Adipose tissue (tissue), 3 donors: ENCODE results near the gene TRABD2A. TPM values are rescaled to one million over a fixed set of nuclear protein-coding genes. Genes with fewer than 3 reads are reported as not detected.
"Not testable (repeated sequence)": the region's sequence is repeated elsewhere in the genome, so short reads cannot be mapped to it uniquely, and the experiment has no call there.

Experiments used
- H3K27ac ChIP-seq: one replicate; pipeline ENCODE4 v1.5.1; 2013; ENCODE audit warnings: low read depth, low read length
- WGBS, 3 donors: extraction: QIAGEN DNeasy Blood & Tissue Kit; methylation state at CpG; one replicate each; pipeline ENCODE4 v1.1.7; 2013; 5-methylcytosine and 5-hydroxymethylcytosine counted together
- polyA plus RNA-seq, 3 donors: library from polyadenylated mRNA; stranded (reverse); fragments of 200-250 nt; gene quantifications; one replicate each; pipeline ENCODE4 v1.2.3, GENCODE V29; 2013
- donor health status: healthy with polysubstance abuse.
- donor health status: Bipolar disorder and iron deficiency.
- donor health status: healthy.

The TRABD2A gene
- polyA plus RNA-seq, 3 donors = 0.78 to 2.8 (median 1.1) TPM

DNA sequence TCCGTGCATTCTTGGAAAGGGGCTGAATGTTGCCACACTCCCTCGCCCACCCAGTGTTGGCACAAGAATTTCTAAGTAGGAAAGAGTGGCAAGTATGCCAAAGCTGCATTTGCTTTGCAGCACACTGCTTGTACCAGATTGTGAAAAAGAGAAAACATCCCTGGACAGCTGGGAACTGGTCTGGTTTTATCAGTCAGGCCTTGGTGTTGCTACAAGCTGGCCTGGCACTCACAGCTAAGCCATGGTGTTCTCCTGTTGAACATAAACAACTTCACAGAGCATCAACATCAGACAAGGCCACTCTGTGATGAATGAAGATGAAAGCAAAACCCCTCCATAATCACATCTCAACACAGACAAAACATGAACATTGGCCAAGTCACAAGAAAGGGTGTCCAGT, 4.2 kb upstream of the TRABD2A start:
- no peak overlapping the region for H3K27ac ChIP-seq
- 79 to 92% (median 88%) methylated on average over 2 of the region's 2 CpGs for WGBS, 3 donors

- no peak overlapping the region for H3K27ac ChIP-seq
These were observed 3.6 kb upstream of the TRABD2A start for GRCh38 chr2:84884449-84884848.

- no peak overlapping the region for H3K27ac ChIP-seq
- WGBS, 3 donors = 86 to 94% (median 93%) methylated on average over 4 of the region's 4 CpGs
These were observed 2.1 kb upstream of the TRABD2A start for GRCh38 chr2:84882775-84883550.

DNA sequence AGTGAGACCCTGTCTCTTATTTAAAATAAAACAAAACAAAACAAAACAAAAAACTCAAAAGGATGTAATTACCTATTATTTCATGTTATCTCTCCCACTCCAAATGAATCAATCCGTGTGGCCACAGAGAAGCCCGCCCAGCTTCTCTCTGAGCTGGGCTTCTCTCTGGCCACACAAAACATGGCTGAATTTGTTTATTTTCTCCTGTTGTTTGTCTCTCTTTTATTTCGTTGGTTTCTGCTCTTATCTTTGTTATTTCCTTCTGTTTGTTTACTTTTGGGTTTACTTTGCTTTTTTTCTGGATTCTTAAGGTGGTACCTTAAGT, 1.5 kb upstream of the TRABD2A start:
- 54 to 58% (median 57%) methylated on average over 3 of the region's 3 CpGs for WGBS, 3 donors
- H3K27ac ChIP-seq = no peak overlapping the region

- WGBS, 3 donors = 1% methylated on average over 29 of the region's 29 CpGs
- H3K27ac ChIP-seq = no peak overlapping the region
These were observed 913 bp upstream of the TRABD2A start for GRCh38 chr2:84881581-84882413.

- WGBS, 3 donors = 0 to 2% (median 1%) methylated on average over 8 of the region's 8 CpGs
- no peak overlapping the region for H3K27ac ChIP-seq
These were observed 564 bp downstream of the TRABD2A start for GRCh38 chr2:84880395-84880644.

DNA sequence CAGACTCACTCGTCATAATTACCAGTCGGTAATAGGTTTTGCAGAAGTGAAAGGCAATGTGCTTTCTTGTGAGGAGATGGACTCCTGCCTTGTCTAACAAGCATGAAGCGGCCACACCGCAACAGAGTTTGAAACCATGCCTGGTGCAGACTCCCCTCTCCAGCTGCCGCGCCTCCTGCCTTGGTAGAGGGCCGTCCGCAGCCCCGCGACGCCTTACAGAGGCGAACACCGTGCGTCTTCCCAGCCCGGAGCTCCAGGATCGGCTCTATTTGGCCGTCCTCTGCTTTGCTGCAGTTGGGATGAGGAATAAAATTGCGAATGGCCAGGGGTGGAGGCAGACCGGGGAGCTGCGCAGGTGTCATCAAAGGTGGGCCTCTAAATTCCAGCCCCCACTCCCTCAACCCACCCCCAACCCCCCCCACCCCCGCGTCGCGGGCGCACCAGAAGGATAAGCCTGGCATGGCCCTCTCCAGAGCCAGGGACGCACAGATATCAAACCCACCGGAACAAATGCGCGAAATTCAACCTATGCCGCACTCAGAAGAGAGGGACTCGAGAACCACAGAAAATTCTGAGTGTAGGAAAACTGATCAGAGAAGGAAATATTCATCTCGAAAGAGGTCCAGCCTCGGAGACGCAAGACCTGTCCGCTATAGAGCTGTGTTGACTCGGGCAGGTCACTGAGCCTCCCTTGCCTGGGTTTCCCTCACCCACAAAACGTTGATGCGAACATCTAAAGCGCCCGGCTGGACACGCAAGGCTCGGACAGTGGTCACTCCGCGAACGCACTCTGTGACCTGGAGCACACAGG, 1.1 kb downstream of the TRABD2A start:
- H3K27ac ChIP-seq = no peak overlapping the region
- 7 to 13% (median 8%) methylated on average over 45 of the region's 45 CpGs for WGBS, 3 donors

GRCh38 chr2:84878896-84879583, 1.8 kb downstream of the TRABD2A start:
- 74 to 78% (median 78%) methylated on average over 7 of the region's 7 CpGs for WGBS, 3 donors
- no peak overlapping the region for H3K27ac ChIP-seq

GRCh38 chr2:84878459-84878858, 2.4 kb downstream of the TRABD2A start:
- H3K27ac ChIP-seq = no peak overlapping the region
- 70 to 92% (median 75%) methylated on average over 1 of the region's 1 CpG for WGBS, 3 donors

GRCh38 chr2:84876369-84876768, 4.5 kb downstream of the TRABD2A start:
- 81 to 94% (median 92%) methylated on average over 3 of the region's 3 CpGs for WGBS, 3 donors
- no peak overlapping the region for H3K27ac ChIP-seq

DNA sequence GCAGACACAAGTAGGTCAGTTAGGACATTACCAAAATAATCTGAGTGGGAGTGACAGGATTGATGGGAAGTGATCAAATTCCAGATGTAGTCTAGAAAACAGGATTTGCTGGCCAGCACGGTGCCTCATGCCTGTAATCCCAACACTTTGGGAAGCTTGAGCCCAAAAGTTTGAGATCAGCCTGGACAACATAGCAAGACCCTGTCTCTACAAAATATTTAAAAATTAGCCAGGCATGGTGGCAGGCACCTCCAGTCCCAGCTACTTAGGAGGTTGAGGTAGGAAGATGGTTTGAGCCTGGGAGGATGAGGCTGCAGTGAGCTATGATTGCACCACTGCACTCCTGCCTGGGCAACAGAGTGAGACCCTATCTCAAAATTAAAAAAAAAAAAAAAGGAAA, 5.3 kb downstream of the TRABD2A start:
- H3K27ac ChIP-seq = not testable (repeated sequence)
- WGBS, 3 donors = 90 to 91% (median 90%) methylated on average over 1 of the region's 1 CpG

GRCh38 chr2:84875213-84875560, 5.7 kb downstream of the TRABD2A start:
- WGBS, 3 donors = 72 to 82% (median 79%) methylated on average over 4 of the region's 4 CpGs
- H3K27ac ChIP-seq = no peak overlapping the region

GRCh38 chr2:84874381-84875212, 6.3 kb downstream of the TRABD2A start:
- 85 to 88% (median 86%) methylated on average over 7 of the region's 7 CpGs for WGBS, 3 donors
- H3K27ac ChIP-seq = no peak overlapping the region

DNA sequence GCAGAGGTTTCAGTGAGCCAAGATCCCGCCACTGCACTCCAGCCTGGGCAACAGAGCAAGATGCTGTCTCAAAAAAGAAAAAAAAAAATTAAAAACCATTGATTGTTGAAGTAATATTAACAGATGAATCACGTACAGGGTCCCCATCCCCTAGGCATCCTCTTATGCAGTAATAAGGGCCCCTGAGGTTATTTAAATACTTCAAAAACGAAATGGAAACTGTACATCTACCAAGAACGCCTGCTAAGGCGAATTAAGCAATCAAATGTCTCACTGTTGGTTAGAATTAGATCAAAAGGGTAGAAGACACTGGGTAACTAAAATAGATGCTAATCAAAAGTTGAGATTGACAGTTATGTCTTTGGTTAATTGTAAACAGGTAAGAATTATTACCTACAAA, 7.5 kb downstream of the TRABD2A start:
- H3K27ac ChIP-seq = no peak overlapping the region
- WGBS, 3 donors = 82 to 87% (median 86%) methylated on average over 5 of the region's 5 CpGs

- not testable (repeated sequence) for H3K27ac ChIP-seq
- 88 to 93% (median 92%) methylated on average over 9 of the region's 9 CpGs for WGBS, 3 donors
These were observed 8.2 kb downstream of the TRABD2A start for GRCh38 chr2:84872691-84873090.

- H3K27ac ChIP-seq = no peak overlapping the region
- WGBS, 3 donors = 87 to 91% (median 90%) methylated on average over 11 of the region's 11 CpGs
These were observed 10.6 kb downstream of the TRABD2A start for GRCh38 chr2:84870306-84870705.

DNA sequence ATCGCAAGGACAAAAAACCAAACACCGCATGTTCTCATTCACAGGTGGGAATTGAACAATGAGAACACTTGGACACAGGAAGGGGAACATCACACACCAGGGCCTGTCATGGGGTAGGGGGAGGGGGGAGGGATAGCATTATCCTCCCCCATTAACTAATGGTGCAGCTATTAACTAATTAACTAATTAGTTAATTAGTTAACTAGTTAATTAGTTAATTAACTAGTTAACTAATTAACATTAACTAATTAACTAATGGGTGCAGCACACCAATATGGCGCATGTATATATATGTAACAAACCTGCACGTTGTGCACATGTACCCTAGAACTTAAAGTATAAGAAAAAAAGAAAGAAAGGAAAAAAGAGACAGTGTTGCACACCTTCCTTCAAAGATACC, 12.6 kb downstream of the TRABD2A start:
- 89 to 98% (median 95%) methylated on average over 2 to 3 of the region's 4 CpGs for WGBS, 3 donors
- not testable (repeated sequence) for H3K27ac ChIP-seq

DNA sequence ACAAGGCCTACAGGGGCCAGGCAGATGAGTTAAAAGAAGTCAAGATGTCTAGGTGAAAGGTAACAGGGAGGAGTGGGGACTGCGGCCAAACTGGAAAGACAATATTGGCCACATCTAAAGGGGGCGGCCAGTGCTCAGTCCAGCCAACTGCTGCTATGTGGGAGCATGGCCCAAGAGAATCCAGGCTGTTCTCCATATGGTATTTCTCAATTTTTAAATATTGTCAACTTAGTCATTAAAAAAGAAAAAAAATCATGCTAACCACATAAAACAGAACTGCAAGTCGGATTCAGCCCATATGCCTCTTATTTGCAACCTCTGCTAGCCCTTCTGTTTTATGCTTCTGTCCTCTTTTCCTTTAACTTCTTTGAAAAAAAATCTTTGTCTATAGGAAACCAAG, 14.8 kb downstream of the TRABD2A start:
- H3K27ac ChIP-seq = no peak overlapping the region
- 61 to 80% (median 67%) methylated on average over 3 of the region's 3 CpGs for WGBS, 3 donors
